Pancreas (tissue), 10 donors: ENCODE measurements around the gene RNF31. TPM values are rescaled to one million over a fixed set of nuclear protein-coding genes. Genes with fewer than 3 reads are reported as not detected.

ENCODE experiments used
- ATAC-seq, 4 donors: fragments of 200-7000 bp; cut with Tn5 transposase; one replicate each; pipeline versions ENCODE4 v1.8.0 to v1.9.1; 2020; ENCODE audit warnings: mild to moderate bottlenecking in 4 of 4, moderate library complexity in 4 of 4
- DNase-seq, 6 donors: peaks; one replicate each; pipeline ENCODE4 v3.0.0-alpha.2; 2020
- FAIRE-seq: peaks from 2 replicates; lab custom pipeline; 2012; peaks lifted over from hg19 to GRCh38; lab: Jason Lieb, UNC
- H3K27ac ChIP-seq, 4 donors: fragments of 200-600 bp; sonication (generic); 1 replicate in 3 of 4; 2 replicates in 1 of 4; pipeline versions ENCODE4 v1.5.0 to v1.8.0; 2020
- H3K27me3 ChIP-seq, 4 donors: fragments of 200-600 bp; one replicate each; pipeline ENCODE4 v1.8.0; 2021
- H3K36me3 ChIP-seq, 3 donors: fragments of 200-600 bp; sonication (generic) in 1 of 3; one replicate each; pipeline versions ENCODE4 v1.5.0 to v1.8.0; 2020 to 2021
- H3K4me1 ChIP-seq, 3 donors: fragments of 200-600 bp; one replicate each; pipeline ENCODE4 v1.8.0; 2021
- H3K4me3 ChIP-seq, 4 donors: fragments of 200-600 bp; sonication (generic) in 2 of 4; one replicate each; pipeline versions ENCODE4 v1.5.0 to v1.8.0; 2020 to 2021
- H3K9me3 ChIP-seq, 4 donors: fragments of 200-600 bp; one replicate each; pipeline ENCODE4 v1.8.0; 2021
- CTCF ChIP-seq, 4 donors: fragments of 200-600 bp; sonication (generic) in 3 of 4; IDR thresholded peaks; one replicate each; pipeline versions ENCODE4 v1.5.0 to v1.8.0; 2021; ENCODE audit warnings: antibody characterized with exemption in 4 of 4
- WGBS, 2 donors: extraction: QIAGEN DNeasy Blood & Tissue Kit; methylation state at CpG; one replicate each; pipeline ENCODE4 v1.1.7; 2013; 5-methylcytosine and 5-hydroxymethylcytosine counted together
- intact Hi-C, 3 donors: fragments of 100-400 bp; cut with DNase I; formaldehyde crosslinking; loops; one replicate each; pipeline versions ENCODE4 v1.11.1 to v1.14.2; 2022
- polyA plus RNA-seq, 2 donors: library from polyadenylated mRNA; stranded (reverse); fragments of 200-250 nt; gene quantifications; one replicate each; pipeline ENCODE4 v1.2.3, GENCODE V29; 2013
- total RNA-seq, 6 donors: library from RNA; stranded (reverse); fragmentation: NEBNext Ultra II Directional in 4 of 6; extraction: Animal tissue kit (Norgen Biotek cat#: 25700) in 4 of 6; gene quantifications; one replicate each; pipeline versions ENCODE4 v1.2.1 to v1.2.4, GENCODE V29; 2021 to 2023
- donor health status: healthy with polysubstance abuse.
- donor health status: DM: no; HTN: no; CAD: no; lungs with moderate emphysema.
- donor health status: DM: no; HTN: no; CAD: no.
- donor health status: control.
- donor health status: control.
- donor health status: Bipolar disorder and iron deficiency.
- donor health status: DM: yes; HTN: yes; CAD: no.
- donor health status: DM: no; HTN: no; CAD: no.
- donor health status: DM: no; HTN: no; CAD: no.
- donor health status: DM: yes; HTN: yes; CAD: no.

The RNF31 gene
- total and polyA plus RNA-seq, 8 donors = 25.8 to 169 (median 40.4) TPM

- TF ChIP-seq CTCF (IDR thresholded peaks at IDR 0.05) = no peak
- Histone ChIP-seq H3K36me3 (peaks cover 8 to 50% (median 23%) of the 10 kb centered on the region in 3 donors), H3K9me3 (no peaks in the 10 kb centered on the region), H3K4me3 (no peak overlapping the region), H3K4me1 (peaks cover 0 to 6% (median 0%) of the 10 kb centered on the region in 3 donors), H3K27ac (no peak overlapping the region), H3K27me3 (no peaks in the 10 kb centered on the region)
- DNase-seq (no peak), FAIRE-seq (no peak), ATAC-seq (no peak)
- WGBS, 2 donors = 92 to 93% methylated on average over 1 of the region's 1 CpG
- intact Hi-C loops = no loop called here
Observed at GRCh38 chr14:24156840-24157239, 9.5 kb downstream of the RNF31 start.

DNA sequence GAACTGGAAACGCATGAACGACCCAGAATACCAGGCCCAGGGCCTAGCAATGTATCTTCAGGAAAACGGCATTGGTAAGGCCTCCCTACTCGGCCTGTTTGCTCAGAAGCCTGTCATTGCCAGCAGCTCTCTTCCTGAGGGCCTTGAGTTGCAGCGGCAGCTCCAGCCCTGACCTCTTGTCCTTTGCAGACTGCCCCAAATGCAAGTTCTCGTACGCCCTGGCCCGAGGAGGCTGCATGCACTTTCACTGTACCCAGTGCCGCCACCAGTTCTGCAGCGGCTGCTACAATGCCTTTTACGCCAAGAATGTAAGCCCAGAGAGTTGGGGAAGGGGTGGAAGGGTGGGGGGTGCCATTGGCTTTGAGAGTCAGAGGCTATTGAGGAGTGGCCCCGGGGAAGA lies 10.0 kb downstream of the RNF31 start:
- Histone ChIP-seq H3K9me3 (no peaks in the 10 kb centered on the region), H3K4me1 (peaks cover 0 to 11% (median 0%) of the 10 kb centered on the region in 3 donors), H3K4me3 (no peak overlapping the region), H3K36me3 (peaks cover 8 to 48% (median 22%) of the 10 kb centered on the region in 3 donors), H3K27ac (no peak overlapping the region), H3K27me3 (no peaks in the 10 kb centered on the region)
- DNase-seq (peak in 1 of 6 donors; percentile 35), FAIRE-seq (no peak), ATAC-seq (no peak)
- WGBS, 2 donors = 88 to 94% methylated on average over 12 of the region's 12 CpGs
- intact Hi-C loops = no loop called here
- no peak for TF ChIP-seq CTCF (IDR thresholded peaks at IDR 0.05)

DNA sequence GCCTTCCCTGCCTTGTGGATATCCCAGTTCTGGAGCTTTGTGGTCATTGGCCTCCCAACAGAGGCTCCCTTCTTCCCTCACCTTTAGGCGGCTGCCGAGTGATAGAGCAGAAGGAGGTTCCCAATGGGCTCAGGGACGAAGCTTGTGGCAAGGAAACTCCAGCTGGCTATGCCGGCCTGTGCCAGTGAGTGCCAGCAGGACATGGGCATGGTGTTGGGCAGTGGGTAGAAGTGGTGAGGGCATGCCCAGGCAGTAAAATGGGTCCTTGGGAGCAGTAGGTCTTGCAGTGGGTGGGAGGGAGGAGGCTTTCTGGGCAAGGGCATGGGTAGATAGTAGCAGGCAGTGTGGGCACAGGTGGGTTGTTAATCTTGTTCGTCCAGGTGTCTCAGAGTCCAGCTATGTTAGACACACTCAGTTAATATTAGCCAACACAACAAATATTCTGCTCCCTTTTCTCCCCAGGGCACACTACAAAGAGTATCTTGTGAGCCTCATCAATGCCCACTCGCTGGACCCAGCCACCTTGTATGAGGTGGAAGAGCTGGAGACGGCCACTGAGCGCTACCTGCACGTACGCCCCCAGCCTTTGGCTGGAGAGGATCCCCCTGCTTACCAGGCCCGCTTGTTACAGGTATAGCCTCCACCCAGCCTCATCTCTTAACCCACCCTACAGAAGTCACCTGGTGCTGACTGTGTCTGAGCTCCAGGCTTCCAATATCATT lies 12.6 kb downstream of the RNF31 start:
- 73 to 80% methylated on average over 11 of the region's 11 CpGs for WGBS, 2 donors
- Histone ChIP-seq H3K4me1 (peaks cover 0 to 19% (median 0%) of the 10 kb centered on the region in 3 donors), H3K9me3 (no peaks in the 10 kb centered on the region), H3K27me3 (no peaks in the 10 kb centered on the region), H3K4me3 (no peak overlapping the region), H3K27ac (peak overlapping the region; percentile 71 to 92 (median 82)), H3K36me3 (peaks cover 13 to 54% (median 28%) of the 10 kb centered on the region in 3 donors)
- no peak for TF ChIP-seq CTCF (IDR thresholded peaks at IDR 0.05)
- intact Hi-C loops = no loop called here
- FAIRE-seq (no peak), DNase-seq (peak in 1 of 6 donors; percentile 44), ATAC-seq (no peak)

GRCh38 chr14:24160499-24160849 lies 13.2 kb downstream of the RNF31 start:
- Histone ChIP-seq H3K4me3 (no peak overlapping the region), H3K36me3 (peaks cover 10 to 54% (median 26%) of the 10 kb centered on the region in 3 donors), H3K27ac (peak overlapping the region; percentile 71 to 92 (median 82)), H3K4me1 (peaks cover 0 to 19% (median 0%) of the 10 kb centered on the region in 3 donors), H3K9me3 (no peaks in the 10 kb centered on the region), H3K27me3 (no peaks in the 10 kb centered on the region)
- no peak for DNase-seq
- FAIRE-seq = no peak
- 87% methylated on average over 4 of the region's 4 CpGs for WGBS, 2 donors
- no peak for TF ChIP-seq CTCF (IDR thresholded peaks at IDR 0.05)
- no peak for ATAC-seq
- intact Hi-C loops = no loop called here
